ENCODE results near the gene CLCN2.

CLCN2 gene

GRCh38 chr3:184360070-184360928 lies 1.1 kb downstream of the CLCN2 start:
- DNase-seq (ENCODE audit: low spot score): no peak

GRCh38 chr3:184359610-184360009 lies 1.8 kb downstream of the CLCN2 start:
- no peak for DNase-seq (ENCODE audit: low spot score)

- no peak for DNase-seq (ENCODE audit: low spot score)
Measured at GRCh38 chr3:184358921-184359350, 2.5 kb downstream of the CLCN2 start.

- DNase-seq (ENCODE audit: low spot score): no peak
Measured at GRCh38 chr3:184358124-184358767, 3.2 kb downstream of the CLCN2 start.

- no peak for DNase-seq (ENCODE audit: low spot score)
Measured at GRCh38 chr3:184357248-184358123, 3.9 kb downstream of the CLCN2 start.

- DNase-seq (ENCODE audit: low spot score): no peak
Measured at GRCh38 chr3:184355261-184356040, 6.0 kb downstream of the CLCN2 start.

GRCh38 chr3:184354754-184355153 lies 6.7 kb downstream of the CLCN2 start:
- DNase-seq (ENCODE audit: low spot score): no peak

GRCh38 chr3:184354121-184354728 lies 7.2 kb downstream of the CLCN2 start:
- DNase-seq (ENCODE audit: low spot score): peak; percentile 64

GRCh38 chr3:184353546-184353941 lies 7.9 kb downstream of the CLCN2 start:
- no peak for DNase-seq (ENCODE audit: low spot score)

GRCh38 chr3:184352897-184353545 lies 8.4 kb downstream of the CLCN2 start:
- DNase-seq (ENCODE audit: low spot score): no peak

- no peak for DNase-seq (ENCODE audit: low spot score)
Measured at GRCh38 chr3:184352149-184352785, 9.1 kb downstream of the CLCN2 start.

GRCh38 chr3:184351511-184352148 lies 9.8 kb downstream of the CLCN2 start:
- DNase-seq (ENCODE audit: low spot score): no peak

- no peak for DNase-seq (ENCODE audit: low spot score)
Measured at GRCh38 chr3:184350618-184351017, 10.8 kb downstream of the CLCN2 start.

- DNase-seq (ENCODE audit: low spot score): no peak
Measured at GRCh38 chr3:184349563-184350470, 11.6 kb downstream of the CLCN2 start.

- DNase-seq (ENCODE audit: low spot score): no peak
Measured at GRCh38 chr3:184348057-184348382, 13.4 kb downstream of the CLCN2 start.

GRCh38 chr3:184347321-184348056 lies 13.9 kb downstream of the CLCN2 start:
- DNase-seq (ENCODE audit: low spot score): no peak

GRCh38 chr3:184346480-184347190 lies 14.8 kb downstream of the CLCN2 start:
- no peak for DNase-seq (ENCODE audit: low spot score)

Data from HuH-7.5 (cell line).